GM12878 (cell line): ENCODE data around the gene ZCCHC24. TPM values are rescaled to one million over a fixed set of nuclear protein-coding genes. Genes with fewer than 3 reads are reported as not detected.

ENCODE experiments used
- ATAC-seq: fragments of 200-7000 bp; cut with Tn5 transposase; 3 replicates; pipeline ENCODE4 v1.9.1; 2020; ENCODE audit warnings: mild to moderate bottlenecking, moderate library complexity
- BruUV-seq: library from RNA; stranded (reverse); fragments of 400-500 nt; replicated peaks from 2 replicates; lab custom pipeline; 2021; lab: Mats Ljungman, UMichigan
- CTCF ChIA-PET: fragments of 300-600 bp; sonication (Branson Sonifier 250); formaldehyde crosslinking; extraction: SDS; loops from one replicate; lab custom pipeline; 2021; ENCODE audit warnings: inconsistent platforms; lab: Yijun Ruan, JAX
- POLR2A ChIA-PET: fragments of 350-600 bp; formaldehyde crosslinking; extraction: SDS; loops from one replicate; lab custom pipeline; 2021; ENCODE audit warnings: inconsistent platforms; lab: Charles Lee
- RAD21 ChIA-PET: fragments of 300-600 bp; sonication (Branson Sonifier 250); formaldehyde crosslinking; loops from one replicate; lab custom pipeline; 2023; ENCODE audit warnings: antibody characterized with exemption; ENCODE audit not compliant: unreplicated experiment; lab: Charles Lee
- SMC1A ChIA-PET: fragments of 300-600 bp; sonication (Branson Sonifier 250); formaldehyde crosslinking; loops from one replicate; lab custom pipeline; 2023; ENCODE audit not compliant: unreplicated experiment, uncharacterized antibody; lab: Charles Lee
- DNase-seq: peaks from one replicate; pipeline ENCODE4 v3.0.0-alpha.2; 2011; ENCODE audit warnings: low read depth, low spot score
- FAIRE-seq: peaks from 3 replicates; lab custom pipeline; 2011; peaks lifted over from hg19 to GRCh38; lab: Jason Lieb, UNC
- H2AFZ ChIP-seq: 2 replicates; pipeline ENCODE4 v1.6.0; 2011; ENCODE audit warnings: low read depth, low read length, control low read depth; ENCODE audit not compliant: control insufficient read depth
- H3K27ac ChIP-seq: 2 replicates; pipeline ENCODE4 v1.5.1; 2011; ENCODE audit warnings: control low read depth; ENCODE audit not compliant: control insufficient read depth, insufficient read depth
- H3K27me3 ChIP-seq, 2 experiments: replicated peaks in 1 of 2; 2 replicates each; pipeline versions ENCODE4 v1.6.0 to v1.6.1; 2011; ENCODE audit warnings: low read length in 1 of 2; ENCODE audit not compliant: control insufficient read depth in 2 of 2, insufficient read depth in 2 of 2
- H3K36me3 ChIP-seq, 2 experiments: 2 replicates each; pipeline ENCODE4 v1.5.1; 2011; ENCODE audit warnings: low read length in 1 of 2; ENCODE audit not compliant: control insufficient read depth in 2 of 2, insufficient read depth in 2 of 2
- H3K4me1 ChIP-seq: 2 replicates; pipeline ENCODE4 v1.6.1; 2011; ENCODE audit warnings: mild to moderate bottlenecking, low read length, moderate library complexity, mixed read lengths; ENCODE audit not compliant: control insufficient read depth, insufficient read depth
- H3K4me2 ChIP-seq: 2 replicates; pipeline ENCODE4 v1.6.0; 2011; ENCODE audit warnings: control low read depth; ENCODE audit not compliant: control insufficient read depth, insufficient read depth
- H3K4me3 ChIP-seq: fragments of 200-600 bp; sonication (generic); 2 replicates; pipeline ENCODE4 v1.5.1; 2016
- H3K79me2 ChIP-seq: 2 replicates; pipeline ENCODE4 v1.6.0; 2011; ENCODE audit warnings: low read length; ENCODE audit not compliant: control insufficient read depth, insufficient read depth
- H3K9ac ChIP-seq: 2 replicates; pipeline ENCODE4 v1.8.0; 2011; ENCODE audit warnings: low read length, control low read depth, mixed read lengths; ENCODE audit not compliant: control insufficient read depth, insufficient read depth
- H3K9me3 ChIP-seq: replicated peaks from 3 replicates; pipeline ENCODE4 v1.5.1; 2011; ENCODE audit warnings: mild to moderate bottlenecking, low read length; ENCODE audit not compliant: control insufficient read depth, insufficient read depth
- H4K20me1 ChIP-seq: 2 replicates; pipeline ENCODE4 v1.6.0; 2011; ENCODE audit not compliant: control insufficient read depth, insufficient read depth
- ASH2L ChIP-seq: fragments of 300-600, 200-600 bp; sonication (generic); IDR thresholded peaks from 2 replicates; pipeline ENCODE4 v1.6.1; 2017; ENCODE audit warnings: low read depth, mild to moderate bottlenecking, borderline replicate concordance
- CHD1 ChIP-seq: IDR thresholded peaks from 2 replicates; pipeline ENCODE4 v1.6.1; 2012; ENCODE audit warnings: low read depth, low read length, improper control_type of control experiment
- JUND ChIP-seq: IDR thresholded peaks from 2 replicates; pipeline ENCODE4 v1.6.1; 2012; ENCODE audit warnings: low read depth, mild to moderate bottlenecking, low read length, improper control_type of control experiment, moderate library complexity
- KAT2A ChIP-seq: conservative IDR thresholded peaks from 2 replicates; pipeline ENCODE4 v1.6.1; 2011; ENCODE audit warnings: low read depth, low read length; ENCODE audit not compliant: control insufficient read depth
- KDM1A ChIP-seq: fragments of 200-600 bp; sonication (generic); IDR thresholded peaks from 2 replicates; pipeline ENCODE4 v1.6.1; 2016; ENCODE audit warnings: borderline replicate concordance
- LARP7 ChIP-seq: fragments of 450-650 bp; IDR thresholded peaks from 2 replicates; pipeline ENCODE4 v1.6.1; 2017; ENCODE audit warnings: mild to moderate bottlenecking
- NFIC ChIP-seq: IDR thresholded peaks from 2 replicates; pipeline ENCODE4 v1.6.1; 2012; ENCODE audit warnings: low read depth, mild to moderate bottlenecking, inconsistent platforms, low read length, moderate library complexity
- NRF1 ChIP-seq: conservative IDR thresholded peaks from 2 replicates; pipeline ENCODE4 v1.6.1; 2011; ENCODE audit warnings: mild to moderate bottlenecking, low read depth, low read length, improper control_type of control experiment
- SMC3 ChIP-seq: IDR thresholded peaks from 2 replicates; pipeline ENCODE4 v1.6.1; 2011; ENCODE audit warnings: low read length, improper control_type of control experiment, borderline replicate concordance
- STAT3 ChIP-seq: IDR thresholded peaks from 2 replicates; pipeline ENCODE4 v1.6.1; 2011; ENCODE audit warnings: low read depth, low read length, improper control_type of control experiment
- SUZ12 ChIP-seq: fragments of 200-600 bp; sonication (generic); IDR thresholded peaks from one replicate; pipeline ENCODE4 v1.6.1; 2018; ENCODE audit warnings: antibody characterized with exemption, mild to moderate bottlenecking; ENCODE audit not compliant: unreplicated experiment
- WRNIP1 ChIP-seq: IDR thresholded peaks from 2 replicates; pipeline ENCODE4 v1.6.1; 2011; ENCODE audit warnings: low read depth, low read length, improper control_type of control experiment, borderline replicate concordance
- ZSCAN29 ChIP-seq: fragments of 450-650 bp; IDR thresholded peaks from 2 replicates; pipeline ENCODE4 v1.6.1; 2017; ENCODE audit warnings: mild to moderate bottlenecking, moderate library complexity
- WGBS: methylation state at CpG from one replicate; pipeline ENCODE4 v1.1.6; 2016; ENCODE audit warnings: low lambda C conversion rate; ENCODE audit not compliant: insufficient replicate concordance, insufficient coverage; ENCODE audit errors: missing lambda C conversion rate; 5-methylcytosine and 5-hydroxymethylcytosine counted together
- in situ Hi-C: fragments of 300-500 bp; cut with MboI; formaldehyde crosslinking; loops from 9 replicates; pipeline ENCODE4 v1.14.3; 2018; ENCODE audit warnings: mixed read lengths
- intact Hi-C: fragments of 100-400 bp; cut with micrococcal nuclease; formaldehyde crosslinking; loops from one replicate; pipeline ENCODE4 v1.14.2; 2022; ENCODE audit not compliant: unreplicated experiment
- polyA plus RNA-seq, 11 experiments: library from polyadenylated mRNA; depleted of rRNA in 4 of 11; unstranded in 6 of 11; stranded (reverse) in 5 of 11; fragments of >200 nt; fragmentation: Nextera tagmentation in 4 of 11; fragmentation: Illumina TruSeq in 1 of 11; extraction: Ambion mirVana in 4 of 11; extraction: Trizol in 1 of 11; gene quantifications; 1 replicate in 1 of 11; 2 replicates in 10 of 11; pipeline versions ENCODE4 v1.2.1 to v1.2.3, GENCODE V29; 2011 to 2016; ENCODE audit warnings: inconsistent platforms in 2 of 11, missing spikeins in 2 of 11, low read depth in 1 of 11
- total RNA-seq, 4 experiments: library from RNA; depleted of rRNA in 3 of 4; stranded (reverse); fragments of >200 nt in 3 of 4; fragmentation: Illumina TruSeq in 1 of 4; extraction: Trizol in 1 of 4; gene quantifications; 2 replicates each; pipeline versions ENCODE4 v1.2.1 to v1.2.3, GENCODE V29; 2013 to 2021
- TF ChIP-seq, protein P1 (sequence below): fragments of 450-650 bp; IDR thresholded peaks from 2 replicates; pipeline ENCODE4 v1.6.1; 2016; ENCODE audit warnings: mild to moderate bottlenecking, moderate library complexity, borderline replicate concordance
- TF ChIP-seq, protein P2 (sequence below): fragments of 450-650 bp; formaldehyde crosslinking; IDR thresholded peaks from 2 replicates; pipeline ENCODE4 v1.5.0; 2022; ENCODE audit warnings: mild to moderate bottlenecking, missing genetic modification characterization
- TF ChIP-seq, protein P3 (sequence below): IDR thresholded peaks from 2 replicates; pipeline ENCODE4 v1.6.1; 2011; ENCODE audit warnings: low read depth, low read length, improper control_type of control experiment, borderline replicate concordance

The ZCCHC24 gene
- total and polyA plus RNA-seq, 10 of the 15 experiments (the other 5 are each of a cell fraction or from before 2014, with no cell fraction given): 0.02 to 0.62 (median 0.04) TPM; not detected in 4

DNA sequence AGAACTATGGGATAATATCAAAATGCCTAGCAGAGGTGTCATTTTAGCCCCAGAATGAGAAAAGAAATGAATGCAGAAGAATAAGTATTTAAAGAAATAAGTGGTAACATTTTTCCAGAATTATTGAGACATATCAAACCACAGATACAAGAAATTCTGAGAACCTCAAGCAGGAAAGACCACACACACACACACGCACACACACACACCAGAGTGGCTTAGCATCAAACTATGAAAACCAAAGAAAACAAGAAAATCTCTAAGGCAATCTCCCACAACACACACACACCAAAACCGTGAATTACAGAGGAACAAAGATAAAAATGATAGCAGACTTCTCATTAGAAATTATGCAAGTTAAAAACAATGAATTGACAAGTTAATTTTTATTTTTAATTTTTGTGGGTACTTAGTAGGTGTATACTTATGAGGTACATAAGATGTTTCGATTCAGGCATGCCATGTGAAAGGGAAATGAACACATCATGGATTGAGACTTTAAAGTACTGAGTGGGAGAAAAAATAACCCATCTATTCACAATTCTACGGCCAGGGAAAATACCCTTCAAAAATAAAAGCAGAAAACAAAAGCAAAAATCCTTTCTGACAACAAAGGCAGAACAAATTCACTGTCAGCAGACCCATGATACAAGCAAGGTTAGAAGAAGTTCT, 83.6 kb downstream of the ZCCHC24 start:
- POLR2A ChIA-PET: no interaction called here
- H2AFZ ChIP-seq: no peak overlapping the region
- FAIRE-seq (no peak), ATAC-seq (no peak), DNase-seq (no peak)
- H3K36me3 ChIP-seq: no peaks in the 10 kb centered on the region; a peak in 1 of 4 replicates
- peaks cover 4% of the 10 kb centered on the region; the same call in 1 of the 2 replicates for H3K4me1 ChIP-seq
- no peaks in the 10 kb centered on the region for H4K20me1 ChIP-seq
- no TSS peak for BruUV-seq
- no peaks in the 10 kb centered on the region for H3K27me3 ChIP-seq
- WGBS: 48% methylated on average over 4 of the region's 4 CpGs
- CTCF ChIA-PET: no interaction called here
- H3K9ac ChIP-seq: no peak overlapping the region
- in situ Hi-C loops: no loop called here
- H3K27ac ChIP-seq: no peak overlapping the region
- no peak overlapping the region for H3K4me3 ChIP-seq
- no peak overlapping the region for H3K4me2 ChIP-seq
- SMC1A ChIA-PET: no interaction called here
- RAD21 ChIA-PET: interaction anchor here (1.5 kb wide), 1 partner anchor 12 kb away, joined by 3 read pairs; no protein-coding TSS in a partner anchor
- intact Hi-C loops: no loop called here
- no peaks in the 10 kb centered on the region for H3K79me2 ChIP-seq
- no peaks in the 10 kb centered on the region; the same call in 2 of the 3 replicates for H3K9me3 ChIP-seq
- TF ChIP-seq SUZ12 (no peak), ZSCAN29 (no peak), NFIC (no peak), WRNIP1 (no peak), CHD1 (no peak), NRF1 (no peak), STAT3 (no peak), KDM1A (no peak), SMC3 (no peak), KAT2A (no peak), LARP7 (no peak), ASH2L (no peak), JUND (no peak)
- TF ChIP-seq, protein P1, sequence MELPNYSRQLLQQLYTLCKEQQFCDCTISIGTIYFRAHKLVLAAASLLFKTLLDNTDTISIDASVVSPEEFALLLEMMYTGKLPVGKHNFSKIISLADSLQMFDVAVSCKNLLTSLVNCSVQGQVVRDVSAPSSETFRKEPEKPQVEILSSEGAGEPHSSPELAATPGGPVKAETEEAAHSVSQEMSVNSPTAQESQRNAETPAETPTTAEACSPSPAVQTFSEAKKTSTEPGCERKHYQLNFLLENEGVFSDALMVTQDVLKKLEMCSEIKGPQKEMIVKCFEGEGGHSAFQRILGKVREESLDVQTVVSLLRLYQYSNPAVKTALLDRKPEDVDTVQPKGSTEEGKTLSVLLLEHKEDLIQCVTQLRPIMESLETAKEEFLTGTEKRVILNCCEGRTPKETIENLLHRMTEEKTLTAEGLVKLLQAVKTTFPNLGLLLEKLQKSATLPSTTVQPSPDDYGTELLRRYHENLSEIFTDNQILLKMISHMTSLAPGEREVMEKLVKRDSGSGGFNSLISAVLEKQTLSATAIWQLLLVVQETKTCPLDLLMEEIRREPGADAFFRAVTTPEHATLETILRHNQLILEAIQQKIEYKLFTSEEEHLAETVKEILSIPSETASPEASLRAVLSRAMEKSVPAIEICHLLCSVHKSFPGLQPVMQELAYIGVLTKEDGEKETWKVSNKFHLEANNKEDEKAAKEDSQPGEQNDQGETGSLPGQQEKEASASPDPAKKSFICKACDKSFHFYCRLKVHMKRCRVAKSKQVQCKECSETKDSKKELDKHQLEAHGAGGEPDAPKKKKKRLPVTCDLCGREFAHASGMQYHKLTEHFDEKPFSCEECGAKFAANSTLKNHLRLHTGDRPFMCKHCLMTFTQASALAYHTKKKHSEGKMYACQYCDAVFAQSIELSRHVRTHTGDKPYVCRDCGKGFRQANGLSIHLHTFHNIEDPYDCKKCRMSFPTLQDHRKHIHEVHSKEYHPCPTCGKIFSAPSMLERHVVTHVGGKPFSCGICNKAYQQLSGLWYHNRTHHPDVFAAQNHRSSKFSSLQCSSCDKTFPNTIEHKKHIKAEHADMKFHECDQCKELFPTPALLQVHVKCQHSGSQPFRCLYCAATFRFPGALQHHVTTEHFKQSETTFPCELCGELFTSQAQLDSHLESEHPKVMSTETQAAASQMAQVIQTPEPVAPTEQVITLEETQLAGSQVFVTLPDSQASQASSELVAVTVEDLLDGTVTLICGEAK: no peak
- TF ChIP-seq, protein P2, sequence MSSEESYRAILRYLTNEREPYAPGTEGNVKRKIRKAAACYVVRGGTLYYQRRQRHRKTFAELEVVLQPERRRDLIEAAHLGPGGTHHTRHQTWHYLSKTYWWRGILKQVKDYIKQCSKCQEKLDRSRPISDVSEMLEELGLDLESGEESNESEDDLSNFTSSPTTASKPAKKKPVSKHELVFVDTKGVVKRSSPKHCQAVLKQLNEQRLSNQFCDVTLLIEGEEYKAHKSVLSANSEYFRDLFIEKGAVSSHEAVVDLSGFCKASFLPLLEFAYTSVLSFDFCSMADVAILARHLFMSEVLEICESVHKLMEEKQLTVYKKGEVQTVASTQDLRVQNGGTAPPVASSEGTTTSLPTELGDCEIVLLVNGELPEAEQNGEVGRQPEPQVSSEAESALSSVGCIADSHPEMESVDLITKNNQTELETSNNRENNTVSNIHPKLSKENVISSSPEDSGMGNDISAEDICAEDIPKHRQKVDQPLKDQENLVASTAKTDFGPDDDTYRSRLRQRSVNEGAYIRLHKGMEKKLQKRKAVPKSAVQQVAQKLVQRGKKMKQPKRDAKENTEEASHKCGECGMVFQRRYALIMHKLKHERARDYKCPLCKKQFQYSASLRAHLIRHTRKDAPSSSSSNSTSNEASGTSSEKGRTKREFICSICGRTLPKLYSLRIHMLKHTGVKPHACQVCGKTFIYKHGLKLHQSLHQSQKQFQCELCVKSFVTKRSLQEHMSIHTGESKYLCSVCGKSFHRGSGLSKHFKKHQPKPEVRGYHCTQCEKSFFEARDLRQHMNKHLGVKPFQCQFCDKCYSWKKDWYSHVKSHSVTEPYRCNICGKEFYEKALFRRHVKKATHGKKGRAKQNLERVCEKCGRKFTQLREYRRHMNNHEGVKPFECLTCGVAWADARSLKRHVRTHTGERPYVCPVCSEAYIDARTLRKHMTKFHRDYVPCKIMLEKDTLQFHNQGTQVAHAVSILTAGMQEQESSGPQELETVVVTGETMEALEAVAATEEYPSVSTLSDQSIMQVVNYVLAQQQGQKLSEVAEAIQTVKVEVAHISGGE (CRISPR knock-in tag): no peak
- TF ChIP-seq, protein P3, sequence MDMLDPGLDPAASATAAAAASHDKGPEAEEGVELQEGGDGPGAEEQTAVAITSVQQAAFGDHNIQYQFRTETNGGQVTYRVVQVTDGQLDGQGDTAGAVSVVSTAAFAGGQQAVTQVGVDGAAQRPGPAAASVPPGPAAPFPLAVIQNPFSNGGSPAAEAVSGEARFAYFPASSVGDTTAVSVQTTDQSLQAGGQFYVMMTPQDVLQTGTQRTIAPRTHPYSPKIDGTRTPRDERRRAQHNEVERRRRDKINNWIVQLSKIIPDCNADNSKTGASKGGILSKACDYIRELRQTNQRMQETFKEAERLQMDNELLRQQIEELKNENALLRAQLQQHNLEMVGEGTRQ: no peak
